K562 (cell line): ENCODE measurements around the gene CFAP20. TPM values are rescaled to one million over a fixed set of nuclear protein-coding genes. Genes with fewer than 3 reads are reported as not detected.

Source experiments
- ATAC-seq: fragments of 200-7000 bp; cut with Tn5 transposase; 3 replicates; pipeline ENCODE4 v1.9.1; 2020; ENCODE audit warnings: moderate library complexity
- BruUV-seq: library from RNA; stranded (reverse); fragments of 400-500 nt; replicated peaks from 2 replicates; lab custom pipeline; 2021; lab: Mats Ljungman, UMichigan
- CTCF ChIA-PET: fragments of 300-600 bp; formaldehyde crosslinking; extraction: SDS; loops from one replicate; lab custom pipeline; 2021; ENCODE audit warnings: low intra/inter-chr PET ratio; lab: Yijun Ruan, JAX
- POLR2A ChIA-PET: fragments of 300-600, 350-650 bp; sonication (Branson Sonifier 250); formaldehyde crosslinking; extraction: SDS; loops from one replicate; lab custom pipeline; 2021; ENCODE audit warnings: antibody characterized with exemption, inconsistent platforms; lab: Yijun Ruan, JAX
- DNase-seq, 4 experiments: peaks; one replicate each; pipeline versions ENCODE4 v3.0.0 to v3.0.0-alpha.2; 2011 to 2018; ENCODE audit warnings: low spot score in 3 of 4, mixed read lengths in 3 of 4; ENCODE audit errors: extremely low read depth in 1 of 4
- FAIRE-seq: peaks from 2 replicates; lab custom pipeline; 2011; peaks lifted over from hg19 to GRCh38; lab: Jason Lieb, UNC
- H2AFZ ChIP-seq: 2 replicates; pipeline ENCODE4 v1.6.0; 2011; ENCODE audit warnings: low read depth, low read length, control low read depth, inconsistent platforms
- H3K27ac ChIP-seq: fragments of 200-600 bp; 3 replicates; pipeline ENCODE4 v1.8.0; 2011; ENCODE audit warnings: low read depth, mild to moderate bottlenecking, control low read depth, inconsistent platforms, low read length, moderate library complexity, mixed read lengths; ENCODE audit errors: extremely low read depth
- H3K27me3 ChIP-seq, 2 experiments: fragments of 300-600 bp in 1 of 2; 2 replicates in 1 of 2; 3 replicates in 1 of 2; pipeline versions ENCODE4 v1.6.0 to v1.8.0; 2011; ENCODE audit warnings: inconsistent platforms in 2 of 2, low read length in 2 of 2, mild to moderate bottlenecking in 1 of 2, mixed read lengths in 1 of 2, moderate library complexity in 1 of 2; ENCODE audit not compliant: control insufficient read depth in 2 of 2, insufficient read depth in 2 of 2
- H3K36me3 ChIP-seq: fragments of 300-600 bp; 3 replicates; pipeline ENCODE4 v1.8.0; 2011; ENCODE audit warnings: mild to moderate bottlenecking, low read length, inconsistent platforms; ENCODE audit not compliant: control insufficient read depth, insufficient read depth
- H3K4me1 ChIP-seq, 2 experiments: fragments of 200-600 bp in 1 of 2; replicated peaks in 1 of 2; 2 replicates in 1 of 2; 3 replicates in 1 of 2; pipeline versions ENCODE4 v1.5.1 to v1.8.0; 2011; ENCODE audit warnings: inconsistent platforms in 2 of 2, low read length in 2 of 2, mild to moderate bottlenecking in 1 of 2, mixed read lengths in 1 of 2, moderate library complexity in 1 of 2; ENCODE audit not compliant: control insufficient read depth in 2 of 2, insufficient read depth in 2 of 2
- H3K4me2 ChIP-seq: 2 replicates; pipeline ENCODE4 v1.6.1; 2011; ENCODE audit warnings: low read length, control low read depth, inconsistent platforms, mixed read lengths; ENCODE audit not compliant: insufficient read depth
- H3K4me3 ChIP-seq: fragments of 200-600 bp; sonication (generic), shearing (Covaris generic); 2 replicates; pipeline ENCODE4 v1.5.1; 2016; ENCODE audit warnings: control low read depth, inconsistent platforms
- H3K79me2 ChIP-seq: fragments of 200-600 bp; 3 replicates; pipeline ENCODE4 v1.8.0; 2011; ENCODE audit warnings: low read length, inconsistent platforms; ENCODE audit not compliant: control insufficient read depth, insufficient read depth
- H3K9ac ChIP-seq, 2 experiments: 2 replicates each; pipeline versions ENCODE4 v1.6.0 to v1.6.1; 2011; ENCODE audit warnings: low read depth in 2 of 2, low read length in 2 of 2, control low read depth in 1 of 2, inconsistent platforms in 1 of 2, mild to moderate bottlenecking in 1 of 2, mixed read lengths in 1 of 2; ENCODE audit not compliant: insufficient read depth in 1 of 2
- H3K9me1 ChIP-seq: one replicate; pipeline ENCODE4 v1.6.0; 2011; ENCODE audit warnings: inconsistent platforms, mild to moderate bottlenecking, low read length, moderate library complexity; ENCODE audit not compliant: control insufficient read depth, insufficient read depth
- H3K9me3 ChIP-seq: replicated peaks from 2 replicates; pipeline ENCODE4 v1.5.1; 2011; ENCODE audit warnings: low read depth, low read length, inconsistent platforms; ENCODE audit not compliant: control insufficient read depth, insufficient read depth
- H4K20me1 ChIP-seq: replicated peaks from 2 replicates; pipeline ENCODE4 v1.6.1; 2011; ENCODE audit warnings: low read length, inconsistent platforms, mixed read lengths; ENCODE audit not compliant: control insufficient read depth, insufficient read depth
- BRCA1 ChIP-seq, 2 experiments: fragments of 450-650 bp in 1 of 2; sonication (generic) in 1 of 2; formaldehyde crosslinking in 1 of 2; IDR thresholded peaks; 2 replicates each; pipeline versions ENCODE4 v1.5.0 to v1.6.1; 2017 to 2020; ENCODE audit warnings: mild to moderate bottlenecking in 1 of 2, missing genetic modification reagents in 1 of 2
- L3MBTL2 ChIP-seq: fragments of 450-650 bp; IDR thresholded peaks from 2 replicates; pipeline ENCODE4 v1.6.1; 2016; ENCODE audit warnings: mild to moderate bottlenecking, moderate library complexity
- POLR2AphosphoS2 ChIP-seq: IDR thresholded peaks from 2 replicates; pipeline ENCODE4 v1.6.1; 2012; ENCODE audit warnings: low read length, improper control_type of control experiment
- RNF2 ChIP-seq: sonication (generic); IDR thresholded peaks from 2 replicates; pipeline ENCODE4 v1.6.1; 2016
- SMARCB1 ChIP-seq: IDR thresholded peaks from 2 replicates; pipeline ENCODE4 v1.6.1; 2011; ENCODE audit warnings: improper control_type of control experiment, low read depth; ENCODE audit not compliant: insufficient read length
- SUPT5H ChIP-seq: fragments of 450-650 bp; IDR thresholded peaks from 2 replicates; pipeline ENCODE4 v1.6.1; 2016
- ZBTB8A ChIP-seq: fragments of 450-650 bp; IDR thresholded peaks from 2 replicates; pipeline ENCODE4 v1.6.1; 2018; ENCODE audit warnings: mild to moderate bottlenecking, moderate library complexity; ENCODE audit not compliant: partially characterized antibody
- ZC3H11A ChIP-seq: IDR thresholded peaks from 2 replicates; pipeline ENCODE4 v1.6.1; 2012; ENCODE audit warnings: low read depth, low read length, improper control_type of control experiment
- ZNF212 ChIP-seq: fragments of 450-650 bp; formaldehyde crosslinking; IDR thresholded peaks from 2 replicates; pipeline ENCODE4 v1.4.0; 2020; ENCODE audit warnings: mild to moderate bottlenecking
- ZNF696 ChIP-seq: fragments of 250-450 bp; sonication (Bioruptor Pico); conservative IDR thresholded peaks from 2 replicates; pipeline ENCODE4 v1.4.0; 2020; ENCODE audit warnings: mild to moderate bottlenecking, moderate library complexity
- WGBS: fragments of 100-300 bp; shearing (Covaris generic); methylation state at CpG from one replicate; pipeline ENCODE4 v1.1.6; 2016; ENCODE audit warnings: low coverage, mixed read lengths; ENCODE audit not compliant: insufficient coverage; ENCODE audit errors: missing lambda C conversion rate; 5-methylcytosine and 5-hydroxymethylcytosine counted together
- in situ Hi-C: fragments of 300-500 bp; cut with MboI; formaldehyde crosslinking; loops from 4 replicates; pipeline ENCODE4 v1.15.0; 2018; ENCODE audit warnings: inconsistent platforms, mixed read lengths
- intact Hi-C: fragments of 100-400 bp; cut with micrococcal nuclease; formaldehyde crosslinking; loops from 2 replicates; pipeline ENCODE4 v1.14.2; 2022
- polyA plus RNA-seq, 8 experiments: library from polyadenylated mRNA; depleted of rRNA in 4 of 8; stranded (reverse) in 5 of 8; unstranded in 3 of 8; fragments of >200 nt; fragmentation: Nextera tagmentation in 2 of 8; fragmentation: Illumina TruSeq in 1 of 8; extraction: Ambion mirVana in 2 of 8; extraction: Trizol in 1 of 8; gene quantifications; 2 replicates each; pipeline versions ENCODE4 v1.2.1 to v1.2.3, GENCODE V29; 2011 to 2014; ENCODE audit warnings: inconsistent platforms in 1 of 8, missing spikeins in 1 of 8
- total RNA-seq, 7 experiments: library from RNA; depleted of rRNA in 6 of 7; stranded (reverse); fragments of >200 nt in 6 of 7; fragmentation: Illumina TruSeq in 2 of 7; extraction: Trizol in 2 of 7; gene quantifications; 2 replicates each; pipeline versions ENCODE4 v1.2.1 to v1.2.3, GENCODE V29; 2011 to 2021; ENCODE audit warnings: low replicate concordance in 1 of 7
- TF ChIP-seq, protein P1 (sequence below): fragments of 150-350 bp; IDR thresholded peaks from 2 replicates; pipeline ENCODE4 v1.6.1; 2014; ENCODE audit warnings: low read depth, mild to moderate bottlenecking, low read length, borderline replicate concordance
- TF ChIP-seq, protein P2 (sequence below): fragments of 250-450 bp; sonication (Bioruptor Pico); IDR thresholded peaks from 2 replicates; pipeline ENCODE4 v1.8.0; 2021; ENCODE audit warnings: borderline replicate concordance, mild to moderate bottlenecking, moderate library complexity; ENCODE audit not compliant: poor library complexity, severe bottlenecking
- TF ChIP-seq, protein P3 (sequence below): sonication (generic); IDR thresholded peaks from 2 replicates; pipeline ENCODE4 v1.6.1; 2016

The CFAP20 gene
- total and polyA plus RNA-seq, 9 of the 15 experiments (the other 6 are each of a cell fraction or from before 2014, with no cell fraction given), result 20.5 to 90.5 (median 75.3) TPM

DNA sequence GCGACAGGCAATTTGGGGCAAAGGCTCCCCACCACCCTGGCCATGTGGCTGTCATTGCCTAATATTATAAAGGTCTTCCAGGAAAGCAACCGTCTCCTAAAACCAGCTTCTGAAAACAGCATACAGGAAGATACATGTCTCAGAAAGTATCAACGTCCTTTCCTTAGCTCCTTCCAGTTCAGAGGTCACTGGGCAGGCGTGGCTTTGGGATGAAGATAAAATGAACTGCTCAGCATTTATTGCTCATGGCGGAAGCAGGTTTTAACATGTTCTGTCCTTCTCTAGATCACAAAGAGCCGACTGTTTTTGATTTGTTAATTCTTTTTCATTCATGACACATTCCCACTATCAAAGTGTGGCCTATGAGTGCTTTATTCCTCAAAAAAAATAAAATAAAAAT is 8.0 kb downstream of the CFAP20 start:
- ChIA-PET CTCF (interaction anchor here (0.6 to 2.2 kb wide), 3 partner anchors 57 to 262 kb away, joined by 3 to 20 read pairs (median 4); no protein-coding TSS in a partner anchor), POLR2A (interaction anchor here (0.7 to 1.2 kb wide), 4 partner anchors 8 to 604 kb away, joined by 3 to 4 read pairs (median 3); partner anchors contain the start of gene CFAP20)
- H3K4me3 ChIP-seq, result peak overlapping the region; percentile 25; the same call in 1 of the 2 replicates
- peaks cover 93% of the 10 kb centered on the region for H3K79me2 ChIP-seq
- peak overlapping the region; percentile 74 for H3K4me2 ChIP-seq
- DNase-seq (peak; percentile 25 to 87 (median 58)), ATAC-seq (peak; percentile 78), FAIRE-seq (peak; percentile 93)
- peaks cover 16% of the 10 kb centered on the region for H3K36me3 ChIP-seq
- H4K20me1 ChIP-seq, result peaks cover 14% of the 10 kb centered on the region
- H3K27ac ChIP-seq, result peak overlapping the region; percentile 72
- no peaks in the 10 kb centered on the region for H3K27me3 ChIP-seq
- no peaks in the 10 kb centered on the region for H3K9me3 ChIP-seq
- in situ Hi-C loops (loop anchor here (10.0 kb wide), 1 partner anchor 106 kb away; no protein-coding TSS in a partner anchor), intact Hi-C loops (loop anchor here (10.0 kb wide), 2 partner anchors 144 to 364 kb away; no protein-coding TSS in a partner anchor)
- peak overlapping the region; percentile 30 to 54; a peak in 3 of 4 replicates for H3K9ac ChIP-seq
- H3K4me1 ChIP-seq, result peaks cover 13 to 37% of the 10 kb centered on the region in 2 experiments; a peak in 4 of 5 replicates
- no TSS peak for BruUV-seq
- 5% methylated on average over 6 of the region's 6 CpGs for WGBS
- H2AFZ ChIP-seq, result peak overlapping the region; percentile 66; the same call in 1 of the 2 replicates
- no peaks in the 10 kb centered on the region for H3K9me1 ChIP-seq
- TF ChIP-seq ZC3H11A (no peak), POLR2AphosphoS2 (no peak), ZNF696 (no peak), ZNF212 (CRISPR knock-in tag) (no peak), SMARCB1 (no peak), SUPT5H (no peak), RNF2 (no peak), BRCA1 (IDR thresholded peaks at IDR 0.05) (no peak), BRCA1 (CRISPR knock-in tag; IDR thresholded peaks at IDR 0.05) (no peak), ZBTB8A (no peak), L3MBTL2 (no peak)
- TF ChIP-seq, protein P1, sequence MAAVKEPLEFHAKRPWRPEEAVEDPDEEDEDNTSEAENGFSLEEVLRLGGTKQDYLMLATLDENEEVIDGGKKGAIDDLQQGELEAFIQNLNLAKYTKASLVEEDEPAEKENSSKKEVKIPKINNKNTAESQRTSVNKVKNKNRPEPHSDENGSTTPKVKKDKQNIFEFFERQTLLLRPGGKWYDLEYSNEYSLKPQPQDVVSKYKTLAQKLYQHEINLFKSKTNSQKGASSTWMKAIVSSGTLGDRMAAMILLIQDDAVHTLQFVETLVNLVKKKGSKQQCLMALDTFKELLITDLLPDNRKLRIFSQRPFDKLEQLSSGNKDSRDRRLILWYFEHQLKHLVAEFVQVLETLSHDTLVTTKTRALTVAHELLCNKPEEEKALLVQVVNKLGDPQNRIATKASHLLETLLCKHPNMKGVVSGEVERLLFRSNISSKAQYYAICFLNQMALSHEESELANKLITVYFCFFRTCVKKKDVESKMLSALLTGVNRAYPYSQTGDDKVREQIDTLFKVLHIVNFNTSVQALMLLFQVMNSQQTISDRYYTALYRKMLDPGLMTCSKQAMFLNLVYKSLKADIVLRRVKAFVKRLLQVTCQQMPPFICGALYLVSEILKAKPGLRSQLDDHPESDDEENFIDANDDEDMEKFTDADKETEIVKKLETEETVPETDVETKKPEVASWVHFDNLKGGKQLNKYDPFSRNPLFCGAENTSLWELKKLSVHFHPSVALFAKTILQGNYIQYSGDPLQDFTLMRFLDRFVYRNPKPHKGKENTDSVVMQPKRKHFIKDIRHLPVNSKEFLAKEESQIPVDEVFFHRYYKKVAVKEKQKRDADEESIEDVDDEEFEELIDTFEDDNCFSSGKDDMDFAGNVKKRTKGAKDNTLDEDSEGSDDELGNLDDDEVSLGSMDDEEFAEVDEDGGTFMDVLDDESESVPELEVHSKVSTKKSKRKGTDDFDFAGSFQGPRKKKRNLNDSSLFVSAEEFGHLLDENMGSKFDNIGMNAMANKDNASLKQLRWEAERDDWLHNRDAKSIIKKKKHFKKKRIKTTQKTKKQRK, result no peak
- TF ChIP-seq, protein P2, sequence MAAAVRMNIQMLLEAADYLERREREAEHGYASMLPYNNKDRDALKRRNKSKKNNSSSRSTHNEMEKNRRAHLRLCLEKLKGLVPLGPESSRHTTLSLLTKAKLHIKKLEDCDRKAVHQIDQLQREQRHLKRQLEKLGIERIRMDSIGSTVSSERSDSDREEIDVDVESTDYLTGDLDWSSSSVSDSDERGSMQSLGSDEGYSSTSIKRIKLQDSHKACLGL (CRISPR knock-in tag), result no peak
- TF ChIP-seq, protein P3, sequence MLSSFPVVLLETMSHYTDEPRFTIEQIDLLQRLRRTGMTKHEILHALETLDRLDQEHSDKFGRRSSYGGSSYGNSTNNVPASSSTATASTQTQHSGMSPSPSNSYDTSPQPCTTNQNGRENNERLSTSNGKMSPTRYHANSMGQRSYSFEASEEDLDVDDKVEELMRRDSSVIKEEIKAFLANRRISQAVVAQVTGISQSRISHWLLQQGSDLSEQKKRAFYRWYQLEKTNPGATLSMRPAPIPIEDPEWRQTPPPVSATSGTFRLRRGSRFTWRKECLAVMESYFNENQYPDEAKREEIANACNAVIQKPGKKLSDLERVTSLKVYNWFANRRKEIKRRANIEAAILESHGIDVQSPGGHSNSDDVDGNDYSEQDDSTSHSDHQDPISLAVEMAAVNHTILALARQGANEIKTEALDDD, result no peak
